ENCODE data around the gene SGMS2.

The SGMS2 gene

GRCh38 chr4:107792711-107793110, 32.0 kb upstream of the SGMS2 start:
- DNase-seq, result no peak
- in situ Hi-C loops (cut with HindIII; ENCODE audit: low pct_ligation_motif_present, low sequenced_read_pairs), result no loop called here
- Histone ChIP-seq H3K27ac (no peak overlapping the region), H3K27me3 (replicated peaks) (no peaks in the 10 kb centered on the region), H3K36me3 (replicated peaks) (no peaks in the 10 kb centered on the region), H3K4me3 (ENCODE audit: low read depth, low read length) (no peak overlapping the region)
- TF ChIP-seq CTCF (IDR thresholded peaks at IDR 0.05; ENCODE audit: low read depth, low read length, missing control alignments), result no peak

DNA sequence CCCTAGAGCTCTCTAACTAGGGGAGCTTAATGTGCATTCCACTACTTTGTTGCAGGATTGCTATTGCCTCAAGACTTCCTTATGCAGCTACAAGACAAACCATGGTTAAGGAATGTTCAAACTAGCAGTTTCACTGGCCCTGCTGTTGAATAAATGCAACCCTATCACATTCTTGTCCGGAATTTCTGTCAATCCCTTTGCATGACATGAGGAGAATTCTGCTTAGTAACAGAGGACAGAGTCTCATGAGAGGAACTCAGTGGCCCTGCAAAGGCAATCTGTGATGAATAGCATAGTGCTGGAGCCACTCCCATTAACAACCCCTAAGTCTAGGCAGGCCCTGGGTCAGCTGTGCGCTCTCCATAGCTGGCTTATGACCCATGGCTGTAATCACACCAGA, 30.7 kb upstream of the SGMS2 start:
- in situ Hi-C loops (cut with HindIII; ENCODE audit: low pct_ligation_motif_present, low sequenced_read_pairs), result no loop called here
- Histone ChIP-seq H3K27ac (no peak overlapping the region), H3K36me3 (replicated peaks) (no peaks in the 10 kb centered on the region), H3K27me3 (replicated peaks) (no peaks in the 10 kb centered on the region), H3K4me3 (ENCODE audit: low read depth, low read length) (no peak overlapping the region)
- no peak for TF ChIP-seq CTCF (IDR thresholded peaks at IDR 0.05; ENCODE audit: low read depth, low read length, missing control alignments)
- DNase-seq, result no peak

GRCh38 chr4:107799669-107800450, 24.9 kb upstream of the SGMS2 start:
- no peak for DNase-seq
- in situ Hi-C loops (cut with HindIII; ENCODE audit: low pct_ligation_motif_present, low sequenced_read_pairs), result no loop called here
- H3K27me3 ChIP-seq (replicated peaks), result no peaks in the 10 kb centered on the region
- no peak overlapping the region for H3K4me3 ChIP-seq (ENCODE audit: low read depth, low read length)
- TF ChIP-seq CTCF (IDR thresholded peaks at IDR 0.05; ENCODE audit: low read depth, low read length, missing control alignments), result no peak
- no peaks in the 10 kb centered on the region for H3K36me3 ChIP-seq (replicated peaks)
- H3K27ac ChIP-seq, result no peak overlapping the region

GRCh38 chr4:107800706-107801105, 24.0 kb upstream of the SGMS2 start:
- Histone ChIP-seq H3K27ac (no peak overlapping the region), H3K4me3 (ENCODE audit: low read depth, low read length) (no peak overlapping the region), H3K27me3 (replicated peaks) (no peaks in the 10 kb centered on the region), H3K36me3 (replicated peaks) (no peaks in the 10 kb centered on the region)
- TF ChIP-seq CTCF (IDR thresholded peaks at IDR 0.05; ENCODE audit: low read depth, low read length, missing control alignments), result no peak
- in situ Hi-C loops (cut with HindIII; ENCODE audit: low pct_ligation_motif_present, low sequenced_read_pairs), result no loop called here
- DNase-seq, result no peak

DNA sequence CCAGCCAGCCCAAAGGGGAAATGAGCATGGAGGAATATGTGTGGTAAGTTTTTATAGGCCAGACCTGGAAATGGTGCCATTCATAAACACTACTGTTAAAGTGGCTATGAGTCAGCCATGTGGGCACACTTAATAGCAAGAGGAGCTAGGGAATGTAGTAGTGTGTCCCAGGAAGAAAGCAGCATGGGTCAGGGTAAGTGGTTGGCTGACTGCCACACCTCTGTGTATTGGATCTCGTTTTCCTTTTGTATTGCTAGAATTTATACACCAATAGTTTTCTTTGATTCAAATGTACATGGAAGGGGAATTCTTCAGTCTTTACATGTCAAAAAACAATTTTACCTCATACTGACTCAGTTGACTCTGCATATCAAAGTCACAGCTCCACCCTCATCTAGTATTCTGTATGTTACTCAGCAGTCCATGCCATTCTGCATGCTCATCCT, 22.9 kb upstream of the SGMS2 start:
- Histone ChIP-seq H3K4me3 (ENCODE audit: low read depth, low read length) (no peak overlapping the region), H3K36me3 (replicated peaks) (no peaks in the 10 kb centered on the region), H3K27ac (no peak overlapping the region), H3K27me3 (replicated peaks) (no peaks in the 10 kb centered on the region)
- no peak for DNase-seq
- no peak for TF ChIP-seq CTCF (IDR thresholded peaks at IDR 0.05; ENCODE audit: low read depth, low read length, missing control alignments)
- in situ Hi-C loops (cut with HindIII; ENCODE audit: low pct_ligation_motif_present, low sequenced_read_pairs), result no loop called here

DNA sequence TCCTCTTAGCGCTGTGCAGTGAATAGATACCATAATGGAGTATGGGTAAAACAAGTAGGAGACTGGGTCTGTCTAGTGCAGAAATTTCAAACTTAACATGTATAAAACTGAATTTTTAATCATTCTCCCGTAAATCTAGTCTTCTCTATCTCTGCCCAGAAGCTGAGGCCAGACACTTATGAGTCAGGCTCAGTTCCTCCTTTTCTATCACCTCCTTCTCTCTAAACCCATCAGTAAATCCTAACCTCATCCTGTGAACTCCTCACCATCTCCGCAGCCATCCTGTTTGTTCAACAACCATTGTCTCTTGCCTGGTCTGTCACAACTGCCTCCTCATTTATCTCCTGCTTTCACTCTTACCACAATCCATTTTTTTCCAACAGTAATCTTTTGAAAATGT, 19.8 kb upstream of the SGMS2 start:
- no peak overlapping the region for H3K4me3 ChIP-seq (ENCODE audit: low read depth, low read length)
- H3K27ac ChIP-seq, result no peak overlapping the region
- in situ Hi-C loops (cut with HindIII; ENCODE audit: low pct_ligation_motif_present, low sequenced_read_pairs), result no loop called here
- no peak for DNase-seq
- no peak for TF ChIP-seq CTCF (IDR thresholded peaks at IDR 0.05; ENCODE audit: low read depth, low read length, missing control alignments)
- no peaks in the 10 kb centered on the region for H3K27me3 ChIP-seq (replicated peaks)
- no peaks in the 10 kb centered on the region for H3K36me3 ChIP-seq (replicated peaks)

All from brain microvascular endothelial cell (primary cell).